Activated effector memory CD4-positive, alpha-beta T cell treated with anti-CD3 and anti-CD28 coated beads, Interleukin-2, amount 50 U/mL, for 16 hours (primary cell): Measurements from ENCODE around the gene TSSK3.

ENCODE experiments used
- DNase-seq: peaks from one replicate; pipeline ENCODE4 v3.0.0-alpha.2; 2020

The TSSK3 gene, protein sequence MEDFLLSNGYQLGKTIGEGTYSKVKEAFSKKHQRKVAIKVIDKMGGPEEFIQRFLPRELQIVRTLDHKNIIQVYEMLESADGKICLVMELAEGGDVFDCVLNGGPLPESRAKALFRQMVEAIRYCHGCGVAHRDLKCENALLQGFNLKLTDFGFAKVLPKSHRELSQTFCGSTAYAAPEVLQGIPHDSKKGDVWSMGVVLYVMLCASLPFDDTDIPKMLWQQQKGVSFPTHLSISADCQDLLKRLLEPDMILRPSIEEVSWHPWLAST

GRCh38 chr1:32362474-32363313 lies at the start of gene TSSK3, which contains the start of gene FAM229A:
Gene TSSK3, plus strand, starts transcription at chr1:32362539. Its CDS starts 163 bp downstream, at chr1:32362702.
Gene FAM229A, minus strand, starts transcription at chr1:32362485. Its CDS starts 394 bp downstream, at chr1:32362091.
- no peak for DNase-seq

DNA sequence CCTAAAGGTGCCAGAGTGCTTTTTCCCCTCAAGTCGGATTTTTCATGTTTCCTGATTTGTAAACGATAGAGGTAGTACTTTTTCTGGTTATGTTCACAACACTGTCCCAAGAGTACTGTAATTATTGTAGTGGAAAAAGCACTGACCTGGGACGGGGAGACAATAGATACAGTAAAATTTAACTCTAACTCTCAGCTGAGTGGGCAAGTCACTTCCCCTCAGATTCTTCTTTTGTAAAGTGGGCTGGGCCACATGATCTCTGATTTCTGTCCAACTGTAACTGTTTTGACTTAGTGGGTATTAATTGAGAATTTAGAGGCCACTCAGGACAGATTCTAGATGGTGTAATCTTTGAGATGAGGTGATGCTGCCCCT lies 45.4 kb upstream of the TSSK3 start:
- no peak for DNase-seq

DNA sequence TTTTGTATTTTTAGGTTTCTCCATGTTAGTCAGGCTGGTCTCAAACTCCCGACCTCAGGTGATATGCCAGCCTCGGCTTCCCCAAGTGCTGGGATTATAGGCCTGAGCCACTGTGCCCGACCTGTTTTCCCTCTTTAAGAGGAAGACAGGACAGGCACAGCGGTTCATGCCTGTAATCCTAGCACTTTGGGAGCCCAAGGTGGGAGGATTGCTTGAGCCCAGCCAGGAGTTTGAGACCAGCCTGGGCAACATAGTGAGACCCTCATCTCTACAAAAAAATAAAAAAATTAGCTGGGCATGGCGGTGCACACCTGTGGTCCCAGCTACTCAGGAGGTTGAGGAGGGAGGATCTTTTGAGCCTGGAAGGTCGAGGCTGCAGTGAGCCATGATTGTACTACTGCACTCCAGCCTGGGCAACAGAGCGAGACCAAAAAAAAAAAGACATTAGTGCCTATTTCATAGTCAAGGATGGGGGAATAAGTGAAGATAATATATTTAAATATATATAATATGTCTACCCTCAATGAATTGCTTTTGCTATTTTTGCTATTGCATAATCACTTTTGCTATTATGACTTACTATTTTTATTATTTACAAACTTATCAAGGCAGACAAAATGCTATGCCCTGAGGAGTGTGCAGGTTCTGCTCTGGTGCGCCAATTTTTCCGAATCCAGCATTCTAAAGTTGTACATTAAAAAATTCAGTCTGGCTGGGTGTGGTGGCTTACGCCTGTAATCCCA lies 44.0 kb upstream of the TSSK3 start:
- no peak for DNase-seq

DNA sequence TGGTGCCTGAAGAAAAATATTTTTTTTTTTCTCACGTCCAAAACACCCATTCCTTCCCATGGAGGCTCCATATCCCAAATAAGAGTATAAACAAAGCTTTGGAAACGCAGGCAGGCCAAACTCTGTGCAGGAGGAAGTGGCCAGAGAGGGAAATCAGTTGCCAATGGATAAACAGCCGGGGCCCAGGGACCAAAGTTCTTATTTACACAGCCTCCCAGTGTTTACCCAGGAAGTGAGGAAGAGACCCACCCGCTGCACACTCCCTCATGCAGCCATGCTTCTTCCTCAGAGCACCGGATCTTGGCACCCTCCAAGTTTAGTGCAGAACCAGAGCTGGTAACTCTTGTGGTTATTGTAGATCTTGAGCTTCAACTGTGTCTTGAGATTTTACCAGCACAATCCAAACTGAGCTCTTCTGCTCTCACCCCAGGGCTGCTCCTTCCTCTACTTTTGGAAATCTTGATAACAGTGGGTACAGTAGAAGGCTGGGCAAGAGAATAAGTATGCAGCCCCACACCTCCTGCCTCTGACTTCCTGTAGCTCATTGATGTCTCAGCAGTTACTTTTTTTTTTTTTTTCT lies 40.5 kb upstream of the TSSK3 start:
- peak; percentile 69 for DNase-seq

DNA sequence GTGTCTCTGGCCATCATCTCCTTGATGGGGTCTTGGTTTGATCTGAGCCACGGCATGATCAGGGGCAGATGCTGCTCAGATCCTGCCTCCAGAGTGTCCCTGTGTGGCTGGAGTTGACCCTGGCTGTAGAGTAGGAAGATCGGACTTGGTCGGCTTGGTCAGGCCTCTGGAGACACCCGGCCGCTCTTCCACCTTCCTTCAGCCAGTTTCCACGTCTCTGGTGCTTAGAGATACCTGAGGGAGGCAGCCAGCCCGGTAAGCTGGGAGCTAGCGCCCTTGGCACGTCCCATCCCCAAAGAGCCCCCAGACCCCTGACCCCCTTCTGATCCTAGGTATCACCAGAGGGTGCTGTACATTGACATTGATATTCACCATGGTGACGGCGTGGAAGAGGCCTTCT lies 35.1 kb upstream of the TSSK3 start:
- no peak for DNase-seq

GRCh38 chr1:32329931-32330466 lies 32.3 kb upstream of the TSSK3 start:
- no peak for DNase-seq

GRCh38 chr1:32330558-32331151 lies 31.7 kb upstream of the TSSK3 start:
- DNase-seq, result no peak

GRCh38 chr1:32331549-32331948 lies 30.8 kb upstream of the TSSK3 start:
- DNase-seq, result no peak

- no peak for DNase-seq
These were observed 29.9 kb upstream of the TSSK3 start for GRCh38 chr1:32332290-32333079.

GRCh38 chr1:32333251-32333963 lies 28.9 kb upstream of the TSSK3 start:
- no peak for DNase-seq

DNA sequence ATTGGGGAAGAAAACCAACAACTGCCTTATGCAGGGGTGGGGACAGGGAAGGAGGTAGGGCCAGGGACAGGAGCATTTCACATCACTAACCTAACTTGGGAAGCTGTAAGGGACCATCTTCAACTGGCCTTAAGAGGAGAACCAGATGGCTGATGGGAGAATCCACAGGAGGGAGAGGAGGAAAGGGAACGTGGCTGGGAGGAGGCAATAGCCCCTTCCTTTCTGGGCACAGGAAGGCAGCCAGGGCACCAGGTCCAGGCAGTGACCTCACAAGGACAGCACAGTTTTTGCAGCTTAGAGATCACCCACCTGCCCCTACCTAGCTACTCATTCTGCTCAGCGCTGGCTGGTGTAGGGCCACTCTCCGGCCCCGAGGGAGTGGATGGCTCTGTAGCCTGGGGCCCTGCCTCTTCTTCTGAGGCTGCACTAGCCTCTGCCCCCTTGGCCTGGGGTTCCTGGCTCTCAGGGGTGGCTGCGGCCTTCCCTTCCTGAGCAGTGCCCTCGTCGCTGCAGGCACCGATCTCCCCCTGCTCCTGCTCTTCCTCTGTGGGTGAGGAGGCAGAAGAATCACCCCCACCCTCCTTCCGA lies 28.0 kb upstream of the TSSK3 start:
- no peak for DNase-seq

- peak; percentile 88 for DNase-seq
These were observed 27.3 kb upstream of the TSSK3 start for GRCh38 chr1:32334864-32335534.

GRCh38 chr1:32335535-32335789 lies 26.9 kb upstream of the TSSK3 start:
- DNase-seq, result no peak

- peak; percentile 94 for DNase-seq
These were observed 26.3 kb upstream of the TSSK3 start, which contains the start of gene MARCKSL1 for GRCh38 chr1:32335790-32336590. Gene MARCKSL1, minus strand, starts transcription at chr1:32336233. Its CDS starts 200 bp downstream, at chr1:32336033.

- DNase-seq, result no peak
These were observed 25.8 kb upstream of the TSSK3 start for GRCh38 chr1:32336591-32336932.

- DNase-seq, result peak; percentile 83
These were observed 25.2 kb upstream of the TSSK3 start for GRCh38 chr1:32336963-32337675.

- DNase-seq, result no peak
These were observed 24.3 kb upstream of the TSSK3 start for GRCh38 chr1:32337855-32338636.

DNA sequence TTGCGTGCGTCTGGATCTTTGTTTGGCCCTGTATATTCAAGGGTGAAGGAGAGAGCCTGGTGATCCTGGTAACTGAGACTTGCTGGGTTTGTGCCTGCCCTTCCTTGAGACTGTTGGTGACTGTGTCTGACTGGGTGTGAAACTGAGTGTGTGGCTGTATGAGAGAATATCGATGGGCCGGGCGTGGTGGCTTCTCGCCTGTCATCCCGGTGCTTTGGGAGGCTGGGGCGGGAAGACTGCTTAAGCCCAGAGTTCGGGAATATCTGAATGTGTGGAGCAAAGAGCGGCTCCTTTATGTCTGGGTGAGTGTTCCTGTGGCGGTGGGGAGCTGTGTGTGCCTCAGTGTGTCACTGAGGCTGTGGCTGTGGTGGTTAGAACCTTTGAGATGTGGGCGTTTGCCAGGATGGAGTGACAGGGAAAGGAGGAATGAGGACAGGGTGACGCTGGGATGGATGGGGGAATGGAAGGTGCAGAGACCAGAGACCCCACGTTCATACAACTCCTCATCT lies 23.6 kb upstream of the TSSK3 start:
- no peak for DNase-seq
